OCI-LY7 (cell line): ENCODE results near the gene RAB24.

ENCODE experiments used
- EZH2phosphoT487 ChIP-seq: fragments of 200-600 bp; sonication (generic); IDR thresholded peaks from 2 replicates; pipeline ENCODE4 v1.6.1; 2018; ENCODE audit warnings: low read depth, borderline replicate concordance, mild to moderate bottlenecking, mixed run types, antibody characterized with exemption, low read length, moderate library complexity, mixed read lengths
- TF ChIP-seq, protein P1 (sequence below): fragments of 200-600 bp; sonication (generic); conservative IDR thresholded peaks from 2 replicates; pipeline ENCODE4 v1.5.1; 2014; ENCODE audit warnings: mild to moderate bottlenecking, antibody characterized with exemption, low read length, moderate library complexity, mixed read lengths

DNA sequence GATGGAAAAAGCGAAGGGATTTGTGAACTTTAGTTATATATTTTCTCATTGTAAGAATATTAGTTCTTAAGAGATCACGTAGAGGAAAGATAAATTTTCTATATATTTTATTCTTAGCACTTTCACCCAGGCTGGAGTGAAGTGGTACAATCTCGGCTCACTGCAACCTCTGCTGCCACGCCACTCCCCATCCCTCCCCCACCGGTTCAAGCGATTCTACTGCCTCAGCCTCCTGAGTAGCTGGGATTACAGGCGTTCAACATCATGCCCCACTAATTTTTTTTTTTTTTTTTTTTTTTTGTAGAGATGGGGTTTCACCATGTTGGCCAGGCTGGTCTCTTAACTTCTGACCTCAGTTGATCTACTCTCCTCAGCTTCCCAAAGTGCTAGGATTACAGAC lies 42.6 kb downstream of the RAB24 start:
- TF ChIP-seq, protein P1, sequence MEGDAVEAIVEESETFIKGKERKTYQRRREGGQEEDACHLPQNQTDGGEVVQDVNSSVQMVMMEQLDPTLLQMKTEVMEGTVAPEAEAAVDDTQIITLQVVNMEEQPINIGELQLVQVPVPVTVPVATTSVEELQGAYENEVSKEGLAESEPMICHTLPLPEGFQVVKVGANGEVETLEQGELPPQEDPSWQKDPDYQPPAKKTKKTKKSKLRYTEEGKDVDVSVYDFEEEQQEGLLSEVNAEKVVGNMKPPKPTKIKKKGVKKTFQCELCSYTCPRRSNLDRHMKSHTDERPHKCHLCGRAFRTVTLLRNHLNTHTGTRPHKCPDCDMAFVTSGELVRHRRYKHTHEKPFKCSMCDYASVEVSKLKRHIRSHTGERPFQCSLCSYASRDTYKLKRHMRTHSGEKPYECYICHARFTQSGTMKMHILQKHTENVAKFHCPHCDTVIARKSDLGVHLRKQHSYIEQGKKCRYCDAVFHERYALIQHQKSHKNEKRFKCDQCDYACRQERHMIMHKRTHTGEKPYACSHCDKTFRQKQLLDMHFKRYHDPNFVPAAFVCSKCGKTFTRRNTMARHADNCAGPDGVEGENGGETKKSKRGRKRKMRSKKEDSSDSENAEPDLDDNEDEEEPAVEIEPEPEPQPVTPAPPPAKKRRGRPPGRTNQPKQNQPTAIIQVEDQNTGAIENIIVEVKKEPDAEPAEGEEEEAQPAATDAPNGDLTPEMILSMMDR: no peak
- TF ChIP-seq EZH2phosphoT487: no peak
